Stimulated activated CD8-positive, alpha-beta memory T cell treated with anti-CD3 and anti-CD28 coated beads, Interleukin-2, amount 100 ng/mL, for 48 hours (primary cell): ENCODE data around the gene LPP.
"Not testable (repeated sequence)": the region's sequence is repeated elsewhere in the genome, so short reads cannot be mapped to it uniquely, and the experiment has no call there.

ENCODE experiments used
- DNase-seq, 2 donors: peaks; one replicate each; pipeline ENCODE4 v3.0.0-alpha.2; 2020; ENCODE audit warnings: low read depth in 2 of 2

The LPP gene

GRCh38 chr3:188397766-188398705 lies 244.1 kb downstream of the LPP start:
- DNase-seq, result no peak

- DNase-seq, result no peak
These were observed 246.7 kb downstream of the LPP start for GRCh38 chr3:188400494-188401243.

- no peak for DNase-seq
These were observed 247.5 kb downstream of the LPP start for GRCh38 chr3:188401244-188401993.

- DNase-seq, result no peak
These were observed 248.3 kb downstream of the LPP start for GRCh38 chr3:188402229-188402628.

- DNase-seq, result no peak
These were observed 249.4 kb downstream of the LPP start for GRCh38 chr3:188403404-188403803.

GRCh38 chr3:188404124-188404523 lies 250.2 kb downstream of the LPP start:
- DNase-seq, result no peak

GRCh38 chr3:188404701-188405100 lies 250.7 kb downstream of the LPP start:
- DNase-seq, result no peak

- no peak for DNase-seq
These were observed 253.4 kb downstream of the LPP start for GRCh38 chr3:188407158-188407880.

GRCh38 chr3:188408831-188409230 lies 254.9 kb downstream of the LPP start:
- DNase-seq, result no peak

GRCh38 chr3:188411750-188412149 lies 257.8 kb downstream of the LPP start:
- DNase-seq, result no peak

- DNase-seq, result no peak
These were observed 261.2 kb downstream of the LPP start for GRCh38 chr3:188415196-188415595.

- DNase-seq, result no peak
These were observed 262.1 kb downstream of the LPP start for GRCh38 chr3:188416041-188416440.

- DNase-seq, result no peak
These were observed 263.3 kb downstream of the LPP start for GRCh38 chr3:188417271-188417696.

GRCh38 chr3:188417766-188418165 lies 263.8 kb downstream of the LPP start:
- DNase-seq, result no peak

- DNase-seq, result no peak
These were observed 267.3 kb downstream of the LPP start for GRCh38 chr3:188421151-188421821.

GRCh38 chr3:188421836-188422540 lies 268.0 kb downstream of the LPP start:
- no peak for DNase-seq

- not testable (repeated sequence) for DNase-seq
These were observed 274.0 kb downstream of the LPP start for GRCh38 chr3:188427981-188428380.

GRCh38 chr3:188431040-188431439 lies 277.1 kb downstream of the LPP start:
- no peak for DNase-seq

GRCh38 chr3:188431553-188431952 lies 277.6 kb downstream of the LPP start:
- DNase-seq, result no peak
